K562 (cell line): ENCODE results near the gene CORO2A. TPM values are rescaled to one million over a fixed set of nuclear protein-coding genes. Genes with fewer than 3 reads are reported as not detected.
A peak's percentile ranks its signal among the peaks of the same experiment; 100 is the strongest.

Experiments used
- ARID1B ChIP-seq: fragments of 450-650 bp; IDR thresholded peaks from 2 replicates; pipeline ENCODE4 v1.6.1; 2016; ENCODE audit warnings: antibody characterized with exemption, mild to moderate bottlenecking, inconsistent platforms
- ATF1 ChIP-seq, 2 experiments: fragments of 450-650 bp in 1 of 2; IDR thresholded peaks; 2 replicates each; pipeline ENCODE4 v1.6.1; 2016; ENCODE audit warnings: missing compliant biosample characterization in 1 of 2, missing genetic modification characterization in 1 of 2
- COPS2 ChIP-seq: fragments of 450-650 bp; conservative IDR thresholded peaks from 2 replicates; pipeline ENCODE4 v1.6.1; 2016; ENCODE audit warnings: mild to moderate bottlenecking, moderate library complexity
- EGR1 ChIP-seq: fragments of 450-650 bp; conservative IDR thresholded peaks from 2 replicates; pipeline ENCODE4 v1.6.1; 2017; ENCODE audit warnings: mild to moderate bottlenecking
- ELF4 ChIP-seq: fragments of 450-650 bp; formaldehyde crosslinking; IDR thresholded peaks from 2 replicates; pipeline ENCODE4 v1.4.0; 2022; ENCODE audit warnings: missing genetic modification characterization
- ETV1 ChIP-seq: fragments of 450-650 bp; conservative IDR thresholded peaks from 2 replicates; pipeline ENCODE4 v1.6.1; 2016; ENCODE audit warnings: missing genetic modification characterization, control low read depth, low read depth, missing compliant biosample characterization
- FOXK2 ChIP-seq, 2 experiments: fragments of 450-650 bp; IDR thresholded peaks in 1 of 2; conservative IDR thresholded peaks in 1 of 2; 2 replicates each; pipeline ENCODE4 v1.6.1; 2016; ENCODE audit warnings: low read depth in 2 of 2, mild to moderate bottlenecking in 1 of 2
- NFE2L1 ChIP-seq: fragments of 450-650 bp; IDR thresholded peaks from 2 replicates; pipeline ENCODE4 v1.6.1; 2016; ENCODE audit warnings: missing genetic modification characterization, low read depth, mild to moderate bottlenecking, missing compliant biosample characterization, moderate library complexity, borderline replicate concordance
- RBM14 ChIP-seq: fragments of 200-400 bp; formaldehyde crosslinking; IDR thresholded peaks from 2 replicates; pipeline ENCODE4 v1.6.1; 2018; ENCODE audit warnings: low read depth, mild to moderate bottlenecking, low read length, moderate library complexity, borderline replicate concordance; ENCODE audit not compliant: insufficient read depth
- RBM22 ChIP-seq: fragments of 200-400 bp; formaldehyde crosslinking; IDR thresholded peaks from 2 replicates; pipeline ENCODE4 v1.6.1; 2018; ENCODE audit warnings: low read length, low read depth; ENCODE audit not compliant: poor library complexity, severe bottlenecking
- SMARCC2 ChIP-seq: fragments of 450-650 bp; IDR thresholded peaks from 2 replicates; pipeline ENCODE4 v1.6.1; 2017; ENCODE audit warnings: antibody characterized with exemption, moderate library complexity, mild to moderate bottlenecking, low read depth
- ZBTB33 ChIP-seq: sonication (generic); formaldehyde crosslinking; IDR thresholded peaks from 2 replicates; pipeline ENCODE4 v1.8.1; 2023; ENCODE audit warnings: mild to moderate bottlenecking, missing genetic modification reagents
- ZNF134 ChIP-seq: fragments of 250-450 bp; sonication (Bioruptor Pico); conservative IDR thresholded peaks from 2 replicates; pipeline ENCODE4 v1.4.0; 2020
- ZNF778 ChIP-seq: fragments of 450-650 bp; formaldehyde crosslinking; IDR thresholded peaks from 2 replicates; pipeline ENCODE4 v1.4.0; 2020; ENCODE audit warnings: mild to moderate bottlenecking, moderate library complexity
- polyA plus RNA-seq, 8 experiments: library from polyadenylated mRNA; depleted of rRNA in 4 of 8; stranded (reverse) in 5 of 8; unstranded in 3 of 8; fragments of >200 nt; fragmentation: Nextera tagmentation in 2 of 8; fragmentation: Illumina TruSeq in 1 of 8; extraction: Ambion mirVana in 2 of 8; extraction: Trizol in 1 of 8; gene quantifications; 2 replicates each; pipeline versions ENCODE4 v1.2.1 to v1.2.3, GENCODE V29; 2011 to 2014; ENCODE audit warnings: inconsistent platforms in 1 of 8, missing spikeins in 1 of 8
- total RNA-seq, 7 experiments: library from RNA; depleted of rRNA in 6 of 7; stranded (reverse); fragments of >200 nt in 6 of 7; fragmentation: Illumina TruSeq in 2 of 7; extraction: Trizol in 2 of 7; gene quantifications; 2 replicates each; pipeline versions ENCODE4 v1.2.1 to v1.2.3, GENCODE V29; 2011 to 2021; ENCODE audit warnings: low replicate concordance in 1 of 7
- TF ChIP-seq, protein P1 (sequence below): fragments of 250-450 bp; sonication (Bioruptor Pico); IDR thresholded peaks from 2 replicates; pipeline ENCODE4 v1.8.0; 2021; ENCODE audit warnings: borderline replicate concordance, mild to moderate bottlenecking, moderate library complexity; ENCODE audit not compliant: poor library complexity, severe bottlenecking
- TF ChIP-seq, protein P2 (sequence below): sonication (generic); formaldehyde crosslinking; IDR thresholded peaks from 2 replicates; pipeline ENCODE4 v1.8.0; 2022; ENCODE audit warnings: mild to moderate bottlenecking, missing genetic modification reagents
- TF ChIP-seq, protein P3 (sequence below): fragments of 250-450 bp; sonication (Bioruptor Pico); IDR thresholded peaks from 2 replicates; pipeline ENCODE4 v1.4.0; 2020

The CORO2A gene
- total and polyA plus RNA-seq, 9 of the 15 experiments (the other 6 are each of a cell fraction or from before 2014, with no cell fraction given): 9.5 to 26.6 (median 18.0) TPM

- TF ChIP-seq ELF4 (peak; percentile 61; the same call in 1 of the 2 replicates), ATF1 (CRISPR knock-in tag; IDR thresholded peaks at IDR 0.05) (no peak), ATF1 (tag; IDR thresholded peaks at IDR 0.05) (no peak), ZBTB33 (CRISPR knock-in tag) (no peak), ZNF134 (CRISPR knock-in tag) (no peak), RBM22 (no peak), COPS2 (no peak), ZNF778 (CRISPR knock-in tag) (no peak), NFE2L1 (tag) (no peak), ARID1B (peak; percentile 80), ETV1 (tag) (no peak), FOXK2 (conservative IDR thresholded peaks at IDR 0.05 in 1 of 2, IDR thresholded peaks at IDR 0.05 in 1 of 2; ENCODE audit: low read depth in 2 of 2) (peak in 1 of 2 experiments; percentile 52; a peak in 1 of 4 replicates), EGR1 (no peak), RBM14 (no peak), SMARCC2 (no peak)
- TF ChIP-seq, protein P1, sequence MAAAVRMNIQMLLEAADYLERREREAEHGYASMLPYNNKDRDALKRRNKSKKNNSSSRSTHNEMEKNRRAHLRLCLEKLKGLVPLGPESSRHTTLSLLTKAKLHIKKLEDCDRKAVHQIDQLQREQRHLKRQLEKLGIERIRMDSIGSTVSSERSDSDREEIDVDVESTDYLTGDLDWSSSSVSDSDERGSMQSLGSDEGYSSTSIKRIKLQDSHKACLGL (CRISPR knock-in tag): no peak
- TF ChIP-seq, protein P2, sequence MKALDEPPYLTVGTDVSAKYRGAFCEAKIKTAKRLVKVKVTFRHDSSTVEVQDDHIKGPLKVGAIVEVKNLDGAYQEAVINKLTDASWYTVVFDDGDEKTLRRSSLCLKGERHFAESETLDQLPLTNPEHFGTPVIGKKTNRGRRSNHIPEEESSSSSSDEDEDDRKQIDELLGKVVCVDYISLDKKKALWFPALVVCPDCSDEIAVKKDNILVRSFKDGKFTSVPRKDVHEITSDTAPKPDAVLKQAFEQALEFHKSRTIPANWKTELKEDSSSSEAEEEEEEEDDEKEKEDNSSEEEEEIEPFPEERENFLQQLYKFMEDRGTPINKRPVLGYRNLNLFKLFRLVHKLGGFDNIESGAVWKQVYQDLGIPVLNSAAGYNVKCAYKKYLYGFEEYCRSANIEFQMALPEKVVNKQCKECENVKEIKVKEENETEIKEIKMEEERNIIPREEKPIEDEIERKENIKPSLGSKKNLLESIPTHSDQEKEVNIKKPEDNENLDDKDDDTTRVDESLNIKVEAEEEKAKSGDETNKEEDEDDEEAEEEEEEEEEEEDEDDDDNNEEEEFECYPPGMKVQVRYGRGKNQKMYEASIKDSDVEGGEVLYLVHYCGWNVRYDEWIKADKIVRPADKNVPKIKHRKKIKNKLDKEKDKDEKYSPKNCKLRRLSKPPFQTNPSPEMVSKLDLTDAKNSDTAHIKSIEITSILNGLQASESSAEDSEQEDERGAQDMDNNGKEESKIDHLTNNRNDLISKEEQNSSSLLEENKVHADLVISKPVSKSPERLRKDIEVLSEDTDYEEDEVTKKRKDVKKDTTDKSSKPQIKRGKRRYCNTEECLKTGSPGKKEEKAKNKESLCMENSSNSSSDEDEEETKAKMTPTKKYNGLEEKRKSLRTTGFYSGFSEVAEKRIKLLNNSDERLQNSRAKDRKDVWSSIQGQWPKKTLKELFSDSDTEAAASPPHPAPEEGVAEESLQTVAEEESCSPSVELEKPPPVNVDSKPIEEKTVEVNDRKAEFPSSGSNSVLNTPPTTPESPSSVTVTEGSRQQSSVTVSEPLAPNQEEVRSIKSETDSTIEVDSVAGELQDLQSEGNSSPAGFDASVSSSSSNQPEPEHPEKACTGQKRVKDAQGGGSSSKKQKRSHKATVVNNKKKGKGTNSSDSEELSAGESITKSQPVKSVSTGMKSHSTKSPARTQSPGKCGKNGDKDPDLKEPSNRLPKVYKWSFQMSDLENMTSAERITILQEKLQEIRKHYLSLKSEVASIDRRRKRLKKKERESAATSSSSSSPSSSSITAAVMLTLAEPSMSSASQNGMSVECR (CRISPR knock-in tag): no peak
- TF ChIP-seq, protein P3, sequence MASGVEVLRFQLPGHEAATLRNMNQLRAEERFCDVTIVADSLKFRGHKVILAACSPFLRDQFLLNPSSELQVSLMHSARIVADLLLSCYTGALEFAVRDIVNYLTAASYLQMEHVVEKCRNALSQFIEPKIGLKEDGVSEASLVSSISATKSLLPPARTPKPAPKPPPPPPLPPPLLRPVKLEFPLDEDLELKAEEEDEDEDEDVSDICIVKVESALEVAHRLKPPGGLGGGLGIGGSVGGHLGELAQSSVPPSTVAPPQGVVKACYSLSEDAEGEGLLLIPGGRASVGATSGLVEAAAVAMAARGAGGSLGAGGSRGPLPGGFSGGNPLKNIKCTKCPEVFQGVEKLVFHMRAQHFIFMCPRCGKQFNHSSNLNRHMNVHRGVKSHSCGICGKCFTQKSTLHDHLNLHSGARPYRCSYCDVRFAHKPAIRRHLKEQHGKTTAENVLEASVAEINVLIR (CRISPR knock-in tag): no peak
These were observed 48.0 kb upstream of the CORO2A start (continued) for GRCh38 chr9:98240475-98240874.
